Endodermal cell (in vitro differentiated cells): Measurements from ENCODE around the gene FRYL. TPM values are rescaled to one million over a fixed set of nuclear protein-coding genes. Genes with fewer than 3 reads are reported as not detected.

Experiments
- DNase-seq: peaks from one replicate; pipeline ENCODE4 v3.0.0-alpha.2; 2017
- H3K27ac ChIP-seq: 2 replicates; pipeline ENCODE4 v1.5.1; 2013; ENCODE audit warnings: mild to moderate bottlenecking, low read depth, low read length, moderate library complexity
- H3K27me3 ChIP-seq: 2 replicates; pipeline ENCODE4 v1.6.1; 2013; ENCODE audit warnings: mild to moderate bottlenecking, low read length, moderate library complexity; ENCODE audit not compliant: insufficient read depth, control insufficient read depth, poor library complexity, severe bottlenecking
- H3K36me3 ChIP-seq: 2 replicates; pipeline ENCODE4 v1.7.0; 2013; ENCODE audit warnings: mild to moderate bottlenecking, low read length, moderate library complexity; ENCODE audit not compliant: control insufficient read depth, insufficient read depth
- H3K4me1 ChIP-seq: one replicate; pipeline ENCODE4 v1.7.0; 2013; ENCODE audit warnings: low read length; ENCODE audit not compliant: control insufficient read depth, insufficient read depth
- H3K4me3 ChIP-seq: 2 replicates; pipeline ENCODE4 v1.5.1; 2013; ENCODE audit warnings: mild to moderate bottlenecking, low read length, moderate library complexity
- H3K9ac ChIP-seq: 2 replicates; pipeline ENCODE4 v1.6.1; 2013; ENCODE audit warnings: mild to moderate bottlenecking, low read length, moderate library complexity; ENCODE audit not compliant: poor library complexity, severe bottlenecking; ENCODE audit errors: extremely low read depth
- H3K9me3 ChIP-seq: 2 replicates; pipeline ENCODE4 v1.6.1; 2013; ENCODE audit warnings: mild to moderate bottlenecking, low read length, moderate library complexity; ENCODE audit not compliant: control insufficient read depth
- H3K27ac Mint-ChIP-seq: 2 replicates; pipeline ENCODE4 v1.8.0; 2020; ENCODE audit warnings: mixed read lengths
- H3K27me3 Mint-ChIP-seq: 2 replicates; pipeline ENCODE4 v1.8.0; 2021; ENCODE audit warnings: mild to moderate bottlenecking, mixed read lengths; ENCODE audit not compliant: insufficient read depth
- H3K36me3 Mint-ChIP-seq: 2 replicates; pipeline ENCODE4 v1.8.0; 2020; ENCODE audit warnings: low read depth, mixed read lengths
- H3K4me1 Mint-ChIP-seq: 2 replicates; pipeline ENCODE4 v1.8.0; 2020; ENCODE audit warnings: mixed read lengths
- H3K4me3 Mint-ChIP-seq: 2 replicates; pipeline ENCODE4 v1.8.0; 2020; ENCODE audit warnings: mild to moderate bottlenecking, moderate library complexity, mixed read lengths
- H3K9me3 Mint-ChIP-seq: 2 replicates; pipeline ENCODE4 v1.8.0; 2020; ENCODE audit warnings: mild to moderate bottlenecking, mixed read lengths
- WGBS, 2 experiments: methylation state at CpG; one replicate each; pipeline versions ENCODE4 v1.1.5 to v1.1.7; 2013; ENCODE audit warnings: missing lambda C conversion rate in 2 of 2, mixed read lengths in 1 of 2; ENCODE audit not compliant: insufficient coverage in 1 of 2, insufficient read length in 1 of 2; 5-methylcytosine and 5-hydroxymethylcytosine counted together
- total RNA-seq, 2 donors: library from RNA; stranded (reverse); fragmentation: NEBNext Ultra II Directional in 1 of 2; extraction: Animal tissue kit (Norgen Biotek cat#: 25700) in 1 of 2; gene quantifications; 2 replicates in 1 of 2; 3 replicates in 1 of 2; pipeline ENCODE4 v1.2.1, GENCODE V29; 2021
- TF ChIP-seq, protein P1 (sequence below): fragments of 200-600 bp; sonication (generic); conservative IDR thresholded peaks from 2 replicates; pipeline ENCODE4 v1.5.0; 2021; ENCODE audit warnings: antibody characterized with exemption, mild to moderate bottlenecking

The FRYL gene
- total RNA-seq, 2 donors from 2014 or later: 56.5 to 62.6 TPM

DNA sequence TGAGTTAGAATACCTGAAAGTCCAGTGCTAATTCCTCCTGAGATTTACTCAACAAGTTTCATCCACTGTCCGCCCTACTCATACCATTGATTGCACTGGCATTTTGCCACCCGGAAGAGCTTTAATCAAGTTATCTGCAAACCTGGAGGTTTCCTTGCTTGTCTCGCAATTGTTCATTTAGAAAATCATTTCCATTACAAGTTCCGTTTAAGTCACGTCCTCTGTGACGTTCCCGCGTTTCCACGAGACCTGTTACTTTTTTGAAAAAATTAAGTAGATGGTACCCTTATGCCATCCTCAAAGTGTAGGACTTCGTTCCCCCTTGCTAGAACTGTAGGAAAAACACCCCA, 761 bp upstream of the FRYL start:
- H3K36me3 Mint-ChIP-seq: no peaks in the 10 kb centered on the region
- no peaks in the 10 kb centered on the region for H3K9me3 Mint-ChIP-seq
- H3K27me3 Mint-ChIP-seq: no peaks in the 10 kb centered on the region
- no peak overlapping the region for H3K27ac ChIP-seq
- H3K9me3 ChIP-seq: no peaks in the 10 kb centered on the region
- peak overlapping the region; percentile 91 for H3K4me3 ChIP-seq
- H3K27ac Mint-ChIP-seq: peak overlapping the region; percentile 96
- H3K27me3 ChIP-seq: no peaks in the 10 kb centered on the region
- H3K4me3 Mint-ChIP-seq: peak overlapping the region; percentile 95
- no peaks in the 10 kb centered on the region for H3K4me1 ChIP-seq
- H3K9ac ChIP-seq: peak overlapping the region; percentile 24
- WGBS, 2 experiments: 6 to 16% methylated on average over 6 to 10 of the region's 10 CpGs
- TF ChIP-seq, protein P1, sequence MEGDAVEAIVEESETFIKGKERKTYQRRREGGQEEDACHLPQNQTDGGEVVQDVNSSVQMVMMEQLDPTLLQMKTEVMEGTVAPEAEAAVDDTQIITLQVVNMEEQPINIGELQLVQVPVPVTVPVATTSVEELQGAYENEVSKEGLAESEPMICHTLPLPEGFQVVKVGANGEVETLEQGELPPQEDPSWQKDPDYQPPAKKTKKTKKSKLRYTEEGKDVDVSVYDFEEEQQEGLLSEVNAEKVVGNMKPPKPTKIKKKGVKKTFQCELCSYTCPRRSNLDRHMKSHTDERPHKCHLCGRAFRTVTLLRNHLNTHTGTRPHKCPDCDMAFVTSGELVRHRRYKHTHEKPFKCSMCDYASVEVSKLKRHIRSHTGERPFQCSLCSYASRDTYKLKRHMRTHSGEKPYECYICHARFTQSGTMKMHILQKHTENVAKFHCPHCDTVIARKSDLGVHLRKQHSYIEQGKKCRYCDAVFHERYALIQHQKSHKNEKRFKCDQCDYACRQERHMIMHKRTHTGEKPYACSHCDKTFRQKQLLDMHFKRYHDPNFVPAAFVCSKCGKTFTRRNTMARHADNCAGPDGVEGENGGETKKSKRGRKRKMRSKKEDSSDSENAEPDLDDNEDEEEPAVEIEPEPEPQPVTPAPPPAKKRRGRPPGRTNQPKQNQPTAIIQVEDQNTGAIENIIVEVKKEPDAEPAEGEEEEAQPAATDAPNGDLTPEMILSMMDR: no peak
- no peaks in the 10 kb centered on the region for H3K36me3 ChIP-seq
- H3K4me1 Mint-ChIP-seq: peaks cover 30% of the 10 kb centered on the region
- DNase-seq: peak; percentile 50

DNA sequence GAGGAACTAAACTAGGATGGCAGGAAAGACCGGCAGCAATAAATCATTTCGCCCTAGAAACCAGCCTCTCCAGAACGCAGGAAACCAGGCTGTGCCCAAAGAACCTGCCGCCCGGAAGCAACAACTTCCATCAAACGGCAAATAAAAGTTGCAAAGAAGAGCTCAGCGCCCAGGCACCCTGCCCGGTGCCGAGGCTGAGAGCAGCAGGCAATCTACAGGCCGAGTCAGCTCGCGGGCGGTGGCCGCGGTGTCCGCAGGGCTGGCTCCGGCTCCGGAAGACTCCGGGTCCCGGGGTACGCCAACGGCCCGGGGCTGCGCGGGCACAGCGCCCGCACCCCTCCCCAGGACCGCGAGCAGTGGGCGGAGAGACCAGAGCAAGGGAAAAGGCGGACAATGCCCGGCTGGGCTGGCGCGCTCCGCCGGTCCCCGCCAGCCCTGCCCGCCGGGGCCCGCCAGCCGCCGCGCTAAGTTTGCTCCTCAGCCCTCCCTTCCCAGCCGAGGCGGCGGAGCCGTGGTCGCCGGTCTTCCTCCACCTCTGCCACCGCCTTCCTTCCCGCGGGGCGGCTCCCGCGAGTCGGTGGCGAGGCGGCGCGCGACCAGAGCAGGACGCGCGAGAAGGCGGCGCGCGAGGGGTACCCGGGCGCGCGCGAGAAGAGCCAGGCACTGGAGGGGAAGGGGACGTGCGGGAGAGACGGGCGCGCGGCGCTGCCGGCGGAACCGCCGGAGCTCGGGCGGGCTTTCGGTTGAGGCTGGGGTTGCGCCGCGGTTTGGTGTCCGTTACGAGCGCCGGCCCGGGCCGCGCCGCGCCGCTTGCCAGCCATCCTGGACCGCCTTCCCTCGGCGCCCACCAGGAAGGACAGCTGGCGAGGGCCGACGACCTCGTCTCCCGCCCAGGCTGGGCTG, 733 bp downstream of the FRYL start:
- Mint-ChIP-seq H3K4me3 (peak overlapping the region; percentile 95), H3K4me1 (peaks cover 40% of the 10 kb centered on the region), H3K36me3 (no peaks in the 10 kb centered on the region), H3K9me3 (no peaks in the 10 kb centered on the region), H3K27ac (peak overlapping the region; percentile 93), H3K27me3 (no peaks in the 10 kb centered on the region)
- WGBS, 2 experiments: 0% methylated on average over 10 to 108 of the region's 108 CpGs
- Histone ChIP-seq H3K4me1 (no peaks in the 10 kb centered on the region), H3K27ac (peak overlapping the region; percentile 96), H3K9ac (peak overlapping the region; percentile 81), H3K4me3 (peak overlapping the region; percentile 98), H3K27me3 (no peaks in the 10 kb centered on the region), H3K9me3 (no peaks in the 10 kb centered on the region), H3K36me3 (no peaks in the 10 kb centered on the region)
- DNase-seq: peak; percentile 76
- TF ChIP-seq, protein P1: no peak

DNA sequence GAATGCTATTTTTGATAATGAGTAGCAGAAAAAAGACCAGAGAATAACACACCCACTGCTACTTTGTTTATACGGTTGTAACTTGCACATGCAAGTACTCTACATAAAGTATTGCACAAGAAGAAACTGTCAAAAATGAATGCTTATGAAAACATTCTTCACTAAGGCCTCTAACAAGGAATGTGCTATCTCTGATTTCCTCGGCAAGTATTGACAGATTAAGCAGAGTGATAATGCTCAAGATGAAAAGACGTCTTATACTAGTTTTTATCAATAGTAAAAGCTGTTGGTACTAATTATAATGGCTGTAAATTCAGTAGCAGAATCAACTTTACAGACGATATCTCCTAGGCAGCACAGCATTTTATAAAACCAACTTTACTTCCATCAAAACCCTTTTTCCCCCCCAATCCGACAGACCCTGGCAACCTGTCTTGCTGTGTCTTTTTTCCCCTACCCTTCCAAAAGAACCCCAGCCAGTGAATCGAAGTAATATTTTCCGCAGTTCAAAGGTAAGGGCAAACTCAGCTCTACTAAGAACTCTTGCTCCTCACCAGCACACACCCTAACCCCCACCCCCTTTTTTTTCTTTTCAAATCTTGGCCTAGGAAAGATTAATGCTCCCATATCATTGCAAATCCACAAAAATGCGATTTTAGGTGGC, 1.5 kb downstream of the FRYL start:
- TF ChIP-seq, protein P1: no peak
- 0 to 5% methylated on average over 2 to 8 of the region's 8 CpGs for WGBS, 2 experiments
- Histone ChIP-seq H3K27me3 (no peaks in the 10 kb centered on the region), H3K36me3 (peaks cover 5% of the 10 kb centered on the region), H3K9ac (peak overlapping the region; percentile 81), H3K27ac (peak overlapping the region; percentile 96), H3K4me3 (peak overlapping the region; percentile 98), H3K4me1 (no peaks in the 10 kb centered on the region), H3K9me3 (no peaks in the 10 kb centered on the region)
- Mint-ChIP-seq H3K27ac (peak overlapping the region; percentile 93), H3K27me3 (no peaks in the 10 kb centered on the region), H3K9me3 (no peaks in the 10 kb centered on the region), H3K4me1 (peaks cover 40% of the 10 kb centered on the region), H3K4me3 (peak overlapping the region; percentile 95), H3K36me3 (peaks cover 2% of the 10 kb centered on the region)
- no peak for DNase-seq
